Stimulated activated CD4-positive, alpha-beta T cell treated with anti-CD3 and anti-CD28 coated beads, TNF-alpha, amount 100 ng/mL, for 4 hours (primary cell): ENCODE results near the gene GALNT16.
"Not testable (repeated sequence)": the region's sequence is repeated elsewhere in the genome, so short reads cannot be mapped to it uniquely, and the experiment has no call there.

ENCODE experiments used
- DNase-seq, 3 experiments: peaks; one replicate each; pipeline ENCODE4 v3.0.0-alpha.2; 2020; ENCODE audit warnings: low read depth in 3 of 3

Gene GALNT16

GRCh38 chr14:69259527-69260189 lies at the start of gene GALNT16:
TSS of gene GALNT16 (plus strand) at chr14:69260158. CDS start at chr14:69260291, 133 bp downstream.
- DNase-seq = no peak

GRCh38 chr14:69214393-69214792 lies 45.6 kb upstream of the GALNT16 start:
- DNase-seq = no peak

- DNase-seq = not testable (repeated sequence)
Measured at GRCh38 chr14:69217663-69218062, 42.3 kb upstream of the GALNT16 start.

GRCh38 chr14:69224946-69225345 lies 35.0 kb upstream of the GALNT16 start:
- DNase-seq = no peak

- DNase-seq = no peak
Measured at GRCh38 chr14:69226178-69226577, 33.8 kb upstream of the GALNT16 start.

GRCh38 chr14:69226736-69227135 lies 33.2 kb upstream of the GALNT16 start:
- no peak for DNase-seq

- DNase-seq = no peak
Measured at GRCh38 chr14:69231486-69231885, 28.5 kb upstream of the GALNT16 start.

GRCh38 chr14:69232388-69232787 lies 27.6 kb upstream of the GALNT16 start:
- DNase-seq = no peak

- no peak for DNase-seq
Measured at GRCh38 chr14:69234106-69234505, 25.9 kb upstream of the GALNT16 start.

- no peak for DNase-seq
Measured at GRCh38 chr14:69235708-69236107, 24.2 kb upstream of the GALNT16 start.

GRCh38 chr14:69237142-69237541 lies 22.8 kb upstream of the GALNT16 start:
- no peak for DNase-seq

GRCh38 chr14:69237584-69237983 lies 22.4 kb upstream of the GALNT16 start:
- DNase-seq = no peak

- DNase-seq = no peak
Measured at GRCh38 chr14:69238883-69239282, 21.1 kb upstream of the GALNT16 start.

GRCh38 chr14:69240527-69241173 lies 19.3 kb upstream of the GALNT16 start:
- DNase-seq = no peak

- DNase-seq = no peak
Measured at GRCh38 chr14:69241577-69241976, 18.4 kb upstream of the GALNT16 start.

GRCh38 chr14:69242311-69243224 lies 17.4 kb upstream of the GALNT16 start:
- peak in 2 of 3 experiments; percentile 11 to 13 for DNase-seq

- DNase-seq = no peak
Measured at GRCh38 chr14:69244946-69245345, 15.0 kb upstream of the GALNT16 start.

- no peak for DNase-seq
Measured at GRCh38 chr14:69246331-69246730, 13.6 kb upstream of the GALNT16 start.

GRCh38 chr14:69247676-69248440 lies 12.1 kb upstream of the GALNT16 start:
- DNase-seq = no peak

- no peak for DNase-seq
Measured at GRCh38 chr14:69249603-69250002, 10.4 kb upstream of the GALNT16 start.

GRCh38 chr14:69252851-69253250 lies 7.1 kb upstream of the GALNT16 start:
- DNase-seq = no peak

GRCh38 chr14:69259168-69259526 lies 811 bp upstream of the GALNT16 start:
- no peak for DNase-seq
